Mammary epithelial cell (primary cell): ENCODE results near the gene MZT2B.
"Not testable (repeated sequence)": the region's sequence is repeated elsewhere in the genome, so short reads cannot be mapped to it uniquely, and the experiment has no call there.

Experiments used
- EZH2 ChIP-seq: IDR thresholded peaks from 2 replicates; pipeline ENCODE4 v1.6.1; 2012; ENCODE audit warnings: low read length, inconsistent platforms, borderline replicate concordance
- TF ChIP-seq, protein P1 (sequence below), 2 donors: IDR thresholded peaks in 1 of 2; conservative IDR thresholded peaks in 1 of 2; 2 replicates each; pipeline ENCODE4 v1.5.1; 2011 to 2012; ENCODE audit warnings: inconsistent platforms in 2 of 2, low read length in 2 of 2, mild to moderate bottlenecking in 2 of 2, control low read depth in 1 of 2, low read depth in 1 of 2; ENCODE audit not compliant: insufficient read depth in 1 of 2; ENCODE audit errors: extremely low read depth in 1 of 2

- TF ChIP-seq, protein P1, sequence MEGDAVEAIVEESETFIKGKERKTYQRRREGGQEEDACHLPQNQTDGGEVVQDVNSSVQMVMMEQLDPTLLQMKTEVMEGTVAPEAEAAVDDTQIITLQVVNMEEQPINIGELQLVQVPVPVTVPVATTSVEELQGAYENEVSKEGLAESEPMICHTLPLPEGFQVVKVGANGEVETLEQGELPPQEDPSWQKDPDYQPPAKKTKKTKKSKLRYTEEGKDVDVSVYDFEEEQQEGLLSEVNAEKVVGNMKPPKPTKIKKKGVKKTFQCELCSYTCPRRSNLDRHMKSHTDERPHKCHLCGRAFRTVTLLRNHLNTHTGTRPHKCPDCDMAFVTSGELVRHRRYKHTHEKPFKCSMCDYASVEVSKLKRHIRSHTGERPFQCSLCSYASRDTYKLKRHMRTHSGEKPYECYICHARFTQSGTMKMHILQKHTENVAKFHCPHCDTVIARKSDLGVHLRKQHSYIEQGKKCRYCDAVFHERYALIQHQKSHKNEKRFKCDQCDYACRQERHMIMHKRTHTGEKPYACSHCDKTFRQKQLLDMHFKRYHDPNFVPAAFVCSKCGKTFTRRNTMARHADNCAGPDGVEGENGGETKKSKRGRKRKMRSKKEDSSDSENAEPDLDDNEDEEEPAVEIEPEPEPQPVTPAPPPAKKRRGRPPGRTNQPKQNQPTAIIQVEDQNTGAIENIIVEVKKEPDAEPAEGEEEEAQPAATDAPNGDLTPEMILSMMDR (conservative IDR thresholded peaks at IDR 0.05 in 1 of 2, IDR thresholded peaks at IDR 0.05 in 1 of 2; ENCODE audit: extremely low read depth in 1 of 2, insufficient read depth in 1 of 2, low read depth in 1 of 2, low read length in 2 of 2), result not testable (repeated sequence)
- not testable (repeated sequence) for TF ChIP-seq EZH2
These were observed 7.2 kb upstream of the MZT2B start for GRCh38 chr2:130174866-130175265.
